ENCODE measurements around the gene FAT1.

- TF ChIP-seq CTCF (IDR thresholded peaks at IDR 0.05) = peak in 5 of 7 experiments; percentile 6 to 46 (median 20)
- TF ChIP-seq POLR2A (IDR thresholded peaks at IDR 0.05) = peak in 1 of 3 donors; percentile 13
Measured at GRCh38 chr4:186554914-186555827, 168.5 kb downstream of the FAT1 start, which contains the start of gene MTNR1A.

All from body of pancreas (tissue), 4 donors.